Activated CD8-positive, alpha-beta T cell treated with anti-CD3 and anti-CD28 coated beads, Interleukin-2, amount 10 ng/mL, durations not matched to agents 7 days and 5 days (primary cell): ENCODE data around the gene TFDP2. TPM values are rescaled to one million over a fixed set of nuclear protein-coding genes. Genes with fewer than 3 reads are reported as not detected.
"Not testable (repeated sequence)": the region's sequence is repeated elsewhere in the genome, so short reads cannot be mapped to it uniquely, and the experiment has no call there.

ENCODE experiments used
- ATAC-seq: fragments of 150-1000 bp; cut with Tn5 transposase; one replicate; pipeline ENCODE4 v1.10.0; 2021; ENCODE audit warnings: moderate library complexity
- CTCF ChIA-PET: fragments of 350-600 bp; sonication (Branson Sonifier 250); formaldehyde crosslinking; loops from one replicate; lab custom pipeline; 2021; ENCODE audit warnings: antibody characterized with exemption; lab: Charles Lee
- POLR2A ChIA-PET: fragments of 350-600 bp; sonication (Branson Sonifier 250); formaldehyde crosslinking; loops from one replicate; lab custom pipeline; 2021; ENCODE audit warnings: antibody characterized with exemption; lab: Charles Lee
- DNase-seq: peaks from one replicate; pipeline ENCODE4 v3.0.0-alpha.2; 2020
- H3K27ac Mint-ChIP-seq: one replicate; pipeline ENCODE4 v1.8.0; 2021; ENCODE audit warnings: mild to moderate bottlenecking, mixed read lengths
- H3K27me3 Mint-ChIP-seq: one replicate; pipeline ENCODE4 v1.8.0; 2021; ENCODE audit warnings: low read depth, mixed read lengths
- H3K36me3 Mint-ChIP-seq: one replicate; pipeline ENCODE4 v1.8.0; 2021; ENCODE audit warnings: low read depth, mixed read lengths
- H3K4me1 Mint-ChIP-seq: one replicate; pipeline ENCODE4 v1.8.0; 2021; ENCODE audit warnings: low read depth, mixed read lengths
- H3K4me3 Mint-ChIP-seq: one replicate; pipeline ENCODE4 v1.8.0; 2021; ENCODE audit warnings: mild to moderate bottlenecking, mixed read lengths
- H3K9me3 Mint-ChIP-seq: one replicate; pipeline ENCODE4 v1.8.0; 2022; ENCODE audit warnings: mixed read lengths; ENCODE audit not compliant: insufficient read depth
- total RNA-seq, 2 experiments: library from RNA; stranded (reverse); gene quantifications; one replicate each; pipeline ENCODE4 v1.2.3, GENCODE V29; 2021

The TFDP2 gene
- total RNA-seq, 2 experiments from 2014 or later, result 23.0 to 26.3 TPM

- H3K36me3 Mint-ChIP-seq, H3K9me3 Mint-ChIP-seq, ATAC-seq, H3K27ac Mint-ChIP-seq, H3K27me3 Mint-ChIP-seq, CTCF ChIA-PET, DNase-seq, H3K4me1 Mint-ChIP-seq, POLR2A ChIA-PET, H3K4me3 Mint-ChIP-seq: not testable (repeated sequence)
These were observed 174.6 kb downstream of the TFDP2 start for GRCh38 chr3:141974777-141975176.

DNA sequence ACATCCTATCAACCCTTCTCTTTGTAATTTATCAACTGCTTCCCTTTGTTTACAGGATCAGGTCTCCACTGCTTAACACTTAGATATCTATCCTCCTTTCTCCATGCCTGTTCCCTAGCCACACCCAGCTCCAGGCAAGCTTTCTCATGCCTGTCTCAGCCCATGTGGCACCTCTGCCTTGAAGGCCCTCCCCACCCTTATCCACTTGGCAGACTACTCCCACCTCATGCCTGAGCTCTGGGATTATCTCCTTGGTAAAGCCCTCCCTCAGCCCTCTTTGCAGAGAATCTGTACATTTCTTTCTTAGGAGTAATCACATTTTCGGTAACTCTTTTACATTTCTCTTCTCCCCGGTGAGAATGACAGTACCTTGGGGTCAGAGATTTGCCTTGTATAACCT, 176.9 kb downstream of the TFDP2 start:
- H3K4me3 Mint-ChIP-seq, result no peak overlapping the region
- H3K36me3 Mint-ChIP-seq, result peaks cover 1% of the 10 kb centered on the region
- CTCF ChIA-PET, result no interaction called here
- no peaks in the 10 kb centered on the region for H3K27me3 Mint-ChIP-seq
- POLR2A ChIA-PET, result no interaction called here
- ATAC-seq, result no peak
- peaks cover 2% of the 10 kb centered on the region for H3K4me1 Mint-ChIP-seq
- no peak for DNase-seq
- no peaks in the 10 kb centered on the region for H3K9me3 Mint-ChIP-seq
- no peak overlapping the region for H3K27ac Mint-ChIP-seq

GRCh38 chr3:141971571-141971970, 177.8 kb downstream of the TFDP2 start:
- no peak overlapping the region for H3K4me3 Mint-ChIP-seq
- no peaks in the 10 kb centered on the region for H3K27me3 Mint-ChIP-seq
- H3K27ac Mint-ChIP-seq, result no peak overlapping the region
- ATAC-seq (no peak), DNase-seq (no peak)
- H3K9me3 Mint-ChIP-seq, result no peaks in the 10 kb centered on the region
- peaks cover 1% of the 10 kb centered on the region for H3K36me3 Mint-ChIP-seq
- ChIA-PET CTCF (no interaction called here), POLR2A (no interaction called here)
- H3K4me1 Mint-ChIP-seq, result peaks cover 2% of the 10 kb centered on the region

GRCh38 chr3:141969711-141970110, 179.6 kb downstream of the TFDP2 start:
- ChIA-PET POLR2A (interaction anchor here (1.1 kb wide), 1 partner anchor 10 kb away, joined by 4 read pairs; no protein-coding TSS in a partner anchor), CTCF (no interaction called here)
- ATAC-seq (no peak), DNase-seq (no peak)
- no peak overlapping the region for H3K27ac Mint-ChIP-seq
- H3K27me3 Mint-ChIP-seq, result no peaks in the 10 kb centered on the region
- no peak overlapping the region for H3K4me3 Mint-ChIP-seq
- no peaks in the 10 kb centered on the region for H3K9me3 Mint-ChIP-seq
- peaks cover 2% of the 10 kb centered on the region for H3K4me1 Mint-ChIP-seq
- H3K36me3 Mint-ChIP-seq, result no peaks in the 10 kb centered on the region

- ATAC-seq (no peak), DNase-seq (no peak)
- CTCF ChIA-PET, result no interaction called here
- Mint-ChIP-seq H3K36me3 (no peaks in the 10 kb centered on the region), H3K4me1 (peaks cover 2% of the 10 kb centered on the region), H3K27me3 (no peaks in the 10 kb centered on the region), H3K4me3 (no peak overlapping the region), H3K9me3 (no peaks in the 10 kb centered on the region), H3K27ac (no peak overlapping the region)
- POLR2A ChIA-PET, result no interaction called here
These were observed 183.9 kb downstream of the TFDP2 start for GRCh38 chr3:141965471-141965870.

DNA sequence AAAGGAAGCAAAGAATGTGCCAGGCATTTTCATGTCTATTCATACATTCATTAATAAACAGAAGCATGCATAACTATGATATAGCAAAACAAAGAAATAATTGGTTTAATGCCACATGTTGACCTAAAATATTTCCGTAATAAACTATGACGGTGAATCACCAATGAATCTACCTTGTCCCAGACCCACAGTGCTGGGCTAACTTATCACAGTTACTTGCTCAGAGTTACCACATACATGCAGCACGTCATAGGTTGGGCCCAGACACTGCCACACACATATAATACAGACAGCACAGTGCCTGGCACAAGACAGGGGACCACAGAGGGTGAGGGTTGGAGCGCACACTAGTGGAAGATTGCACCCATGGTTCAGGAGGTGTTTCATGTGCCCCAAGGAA, 186.0 kb downstream of the TFDP2 start:
- ATAC-seq (no peak), DNase-seq (no peak)
- Mint-ChIP-seq H3K9me3 (no peaks in the 10 kb centered on the region), H3K4me1 (peaks cover 2% of the 10 kb centered on the region), H3K36me3 (peaks cover 4% of the 10 kb centered on the region), H3K27me3 (no peaks in the 10 kb centered on the region), H3K4me3 (no peak overlapping the region), H3K27ac (no peak overlapping the region)
- ChIA-PET CTCF (interaction anchor here (0.6 to 2.0 kb wide), 3 partner anchors 12 to 319 kb away, joined by 4 to 12 read pairs (median 5); no protein-coding TSS in a partner anchor), POLR2A (no interaction called here)

DNA sequence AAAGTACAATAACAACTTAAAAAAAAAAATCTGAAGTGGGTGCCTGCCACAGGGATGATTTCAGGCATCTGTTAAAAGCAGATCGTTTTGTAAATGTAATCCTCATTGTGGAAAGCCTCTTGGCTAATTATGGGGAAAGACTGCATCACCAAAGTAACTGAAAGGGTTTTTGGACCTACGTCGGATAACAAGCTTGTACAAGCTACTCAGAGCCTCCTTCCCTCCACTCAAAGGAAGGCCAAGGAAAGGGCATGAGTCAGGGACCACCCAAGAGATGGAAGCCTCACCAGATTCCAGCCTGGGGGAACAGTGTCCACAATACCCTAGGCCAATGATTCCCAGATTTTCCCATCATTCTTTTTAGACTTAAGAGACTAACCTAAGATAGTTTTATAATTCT, 188.6 kb downstream of the TFDP2 start:
- ChIA-PET CTCF (interaction anchor here (0.9 kb wide), 1 partner anchor 20 kb away, joined by 3 read pairs; no protein-coding TSS in a partner anchor), POLR2A (no interaction called here)
- Mint-ChIP-seq H3K27me3 (no peaks in the 10 kb centered on the region), H3K36me3 (peaks cover 4% of the 10 kb centered on the region), H3K27ac (no peak overlapping the region), H3K4me1 (no peaks in the 10 kb centered on the region), H3K9me3 (no peaks in the 10 kb centered on the region), H3K4me3 (no peak overlapping the region)
- no peak for ATAC-seq
- DNase-seq, result no peak

DNA sequence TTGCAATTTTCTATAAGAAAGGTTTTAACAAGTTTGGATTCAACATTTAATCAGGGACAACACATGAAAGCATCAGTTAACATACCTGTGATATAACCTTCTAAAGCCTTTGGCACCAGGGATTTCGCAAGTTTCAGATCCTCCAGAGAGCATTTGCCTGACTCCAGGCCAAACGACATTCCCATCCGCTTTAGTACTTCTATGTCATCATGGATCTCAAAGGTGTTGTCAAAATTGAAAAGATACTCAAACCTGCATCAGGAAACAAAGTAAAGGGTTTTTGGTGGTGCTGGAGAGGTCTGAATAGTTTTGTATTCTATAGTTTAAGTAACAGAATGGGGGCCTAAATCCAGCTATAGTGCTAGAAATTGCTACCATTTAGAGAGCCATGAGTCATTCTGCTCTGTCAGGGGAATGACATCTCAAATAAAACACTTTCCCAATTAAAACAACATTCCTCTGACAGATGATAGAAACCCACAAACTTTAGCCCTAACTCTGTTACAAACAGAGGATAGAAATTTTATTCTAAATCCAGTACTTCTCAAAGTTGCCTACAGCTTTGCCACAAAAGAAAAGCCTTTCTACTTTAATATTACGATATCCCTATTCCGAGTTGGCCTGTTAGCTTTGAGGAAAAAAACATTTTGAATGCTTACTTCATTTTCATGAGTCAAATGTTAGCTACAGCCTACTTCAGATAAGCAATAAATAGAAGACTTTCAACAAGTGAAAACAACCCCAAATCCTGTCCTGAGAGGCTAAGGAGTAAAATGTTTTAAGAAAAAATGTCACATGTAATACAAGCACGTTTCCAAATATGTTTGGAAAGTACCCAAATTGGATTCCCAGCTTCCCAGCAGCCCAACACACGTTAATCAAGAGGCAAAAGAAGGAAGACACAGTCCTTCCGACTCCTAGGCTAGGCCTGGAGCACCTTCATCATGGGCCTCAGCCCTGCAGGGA, 189.5 kb downstream of the TFDP2 start:
- ChIA-PET POLR2A (interaction anchor here (1.1 kb wide), 1 partner anchor 10 kb away, joined by 4 read pairs; no protein-coding TSS in a partner anchor), CTCF (interaction anchor here (0.9 to 1.2 kb wide), 3 partner anchors 21 to 221 kb away, joined by 3 read pairs; no protein-coding TSS in a partner anchor)
- no peaks in the 10 kb centered on the region for H3K27me3 Mint-ChIP-seq
- H3K27ac Mint-ChIP-seq, result no peak overlapping the region
- no peak for ATAC-seq
- H3K9me3 Mint-ChIP-seq, result no peaks in the 10 kb centered on the region
- H3K4me1 Mint-ChIP-seq, result peaks cover 5% of the 10 kb centered on the region
- H3K4me3 Mint-ChIP-seq, result no peak overlapping the region
- no peak for DNase-seq
- peaks cover 4% of the 10 kb centered on the region for H3K36me3 Mint-ChIP-seq

DNA sequence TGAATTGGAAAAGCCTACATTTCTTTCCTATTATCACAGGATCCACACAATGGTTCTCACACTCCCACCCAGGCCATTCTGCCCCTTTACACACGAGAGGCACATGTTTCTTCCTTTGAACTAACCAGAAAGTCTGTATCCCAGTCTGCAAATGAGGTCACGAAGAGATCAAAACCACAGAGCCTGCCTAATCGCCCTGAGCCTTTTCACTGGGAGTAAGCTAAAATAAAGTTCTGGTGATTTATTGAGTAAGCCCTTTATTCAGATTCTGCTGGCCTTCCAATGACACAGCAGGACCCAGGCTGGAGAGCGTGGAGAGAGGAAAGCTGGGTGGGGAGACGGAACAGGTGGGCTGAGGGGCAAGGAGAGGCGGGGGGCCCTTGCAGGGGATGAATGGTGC, 194.2 kb downstream of the TFDP2 start:
- Mint-ChIP-seq H3K9me3 (no peaks in the 10 kb centered on the region), H3K36me3 (peaks cover 4% of the 10 kb centered on the region), H3K4me1 (peaks cover 5% of the 10 kb centered on the region), H3K27me3 (no peaks in the 10 kb centered on the region), H3K4me3 (no peak overlapping the region), H3K27ac (no peak overlapping the region)
- no peak for DNase-seq
- ChIA-PET POLR2A (no interaction called here), CTCF (interaction anchor here (0.6 to 1.0 kb wide), 2 partner anchors 9 to 17 kb away, joined by 3 to 4 read pairs; no protein-coding TSS in a partner anchor)
- ATAC-seq, result no peak

- no peak for DNase-seq
- no peak overlapping the region for H3K4me3 Mint-ChIP-seq
- ATAC-seq, result no peak
- peaks cover 5% of the 10 kb centered on the region for H3K4me1 Mint-ChIP-seq
- H3K27ac Mint-ChIP-seq, result no peak overlapping the region
- H3K9me3 Mint-ChIP-seq, result no peaks in the 10 kb centered on the region
- no peaks in the 10 kb centered on the region for H3K36me3 Mint-ChIP-seq
- POLR2A ChIA-PET, result no interaction called here
- no peaks in the 10 kb centered on the region for H3K27me3 Mint-ChIP-seq
- CTCF ChIA-PET, result no interaction called here
These were observed 196.7 kb downstream of the TFDP2 start for GRCh38 chr3:141952611-141953010.

DNA sequence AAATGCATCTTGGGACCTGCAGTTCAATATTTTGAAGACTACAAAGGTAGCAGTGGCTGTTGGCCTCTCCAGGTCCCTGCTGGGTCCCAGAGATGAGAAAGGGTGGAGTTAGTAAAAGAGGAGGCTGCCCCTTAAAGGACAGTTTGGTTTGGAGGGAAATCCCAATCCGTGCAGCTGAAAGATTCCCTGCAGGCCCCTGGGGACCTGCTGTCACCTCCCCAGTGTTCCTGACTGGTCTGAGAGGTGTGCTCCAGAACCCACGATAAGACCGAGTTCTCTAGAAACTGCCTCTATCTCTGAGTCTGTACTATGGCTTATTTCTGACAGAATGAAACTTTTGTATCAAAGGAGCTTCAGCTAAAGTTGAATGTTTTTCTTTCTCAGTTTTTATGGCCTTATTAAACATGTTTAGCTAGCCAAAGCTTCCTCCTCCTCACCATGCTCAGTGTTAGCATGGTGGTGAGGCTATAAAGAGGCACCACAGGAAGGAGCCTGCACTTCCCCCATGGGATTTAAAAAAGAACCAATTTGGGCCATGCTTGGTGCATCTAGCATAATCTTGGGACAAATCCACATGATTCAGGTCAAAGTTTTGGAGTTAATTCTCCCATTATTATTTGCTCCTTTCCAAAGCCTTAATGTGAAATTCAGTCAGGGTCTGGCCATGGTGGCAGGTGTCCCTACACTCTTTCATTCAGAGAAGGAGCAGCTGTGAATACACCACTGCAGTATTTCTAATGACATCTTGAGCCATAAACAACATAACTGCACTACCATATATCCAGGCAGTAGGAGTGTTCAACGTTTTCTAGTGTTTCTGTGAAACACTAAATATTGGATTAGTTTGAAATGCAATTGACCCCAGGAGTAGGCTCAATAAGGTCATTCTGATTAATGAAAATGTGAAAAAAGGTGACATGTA, 198.5 kb downstream of the TFDP2 start:
- CTCF ChIA-PET, result interaction anchor here (2.3 kb wide), 1 partner anchor 12 kb away, joined by 12 read pairs; no protein-coding TSS in a partner anchor
- no peak for DNase-seq

More for the DNA sequence above, 198.5 kb downstream of the TFDP2 start:
- Mint-ChIP-seq H3K9me3 (no peaks in the 10 kb centered on the region), H3K36me3 (no peaks in the 10 kb centered on the region), H3K4me1 (peaks cover 5% of the 10 kb centered on the region), H3K27ac (no peak overlapping the region), H3K4me3 (no peak overlapping the region), H3K27me3 (no peaks in the 10 kb centered on the region)
- no peak for ATAC-seq
- POLR2A ChIA-PET, result no interaction called here
